GM12878 (cell line): ENCODE results near the gene DIAPH3.

Source experiments
- CTCF ChIP-seq, 3 experiments: IDR thresholded peaks in 2 of 3; conservative IDR thresholded peaks in 1 of 3; 2 replicates each; pipeline ENCODE4 v1.5.1; 2011; ENCODE audit warnings: low read depth in 3 of 3, low read length in 3 of 3, mild to moderate bottlenecking in 3 of 3, control low read depth in 2 of 3, moderate library complexity in 2 of 3, inconsistent platforms in 1 of 3, mixed read lengths in 1 of 3; ENCODE audit not compliant: control insufficient read depth in 2 of 3, insufficient read depth in 1 of 3; ENCODE audit errors: extremely low read depth in 1 of 3
- ESRRA ChIP-seq: IDR thresholded peaks from 2 replicates; pipeline ENCODE4 v1.6.1; 2012; ENCODE audit warnings: mild to moderate bottlenecking, low read length, improper control_type of control experiment
- POLR2A ChIP-seq: IDR thresholded peaks from 2 replicates; pipeline ENCODE4 v1.6.1; 2011; ENCODE audit warnings: low read depth, mild to moderate bottlenecking, low read length
- POLR2AphosphoS5 ChIP-seq: IDR thresholded peaks from 2 replicates; pipeline ENCODE4 v1.6.1; 2011; ENCODE audit warnings: mild to moderate bottlenecking, low read length, inconsistent platforms
- RFX5 ChIP-seq: IDR thresholded peaks from 2 replicates; pipeline ENCODE4 v1.6.1; 2011; ENCODE audit warnings: low read depth, low read length, improper control_type of control experiment
- SMC3 ChIP-seq: IDR thresholded peaks from 2 replicates; pipeline ENCODE4 v1.6.1; 2011; ENCODE audit warnings: low read length, improper control_type of control experiment, borderline replicate concordance
- ZZZ3 ChIP-seq: IDR thresholded peaks from 2 replicates; pipeline ENCODE4 v1.6.1; 2011; ENCODE audit warnings: low read depth; ENCODE audit not compliant: control insufficient read depth, insufficient read length

GRCh38 chr13:60075850-60076249 lies 87.9 kb downstream of the DIAPH3 start:
- TF ChIP-seq ESRRA = no peak
- no peak for TF ChIP-seq RFX5
- no peak for TF ChIP-seq SMC3
- no peak for TF ChIP-seq ZZZ3
- no peak for TF ChIP-seq CTCF (IDR thresholded peaks at IDR 0.05 in 2 of 3, conservative IDR thresholded peaks at IDR 0.05 in 1 of 3; ENCODE audit: control insufficient read depth in 2 of 3, extremely low read depth in 1 of 3, insufficient read depth in 1 of 3, low read depth in 3 of 3, low read length in 3 of 3)
- TF ChIP-seq POLR2AphosphoS5 = no peak
- no peak for TF ChIP-seq POLR2A
